SK-N-SH treated with all-trans-retinoic acid at 6 μM for 48 hours (cell line): ENCODE results near the gene PARVG.

ENCODE experiments used
- CREB5 ChIP-seq: fragments of 250-450 bp; sonication (Bioruptor Pico); IDR thresholded peaks from 2 replicates; pipeline ENCODE4 v1.5.1; 2020; ENCODE audit warnings: low read depth, mild to moderate bottlenecking, moderate library complexity
- RARB ChIP-seq: fragments of 250-450 bp; sonication (Bioruptor Pico); IDR thresholded peaks from 2 replicates; pipeline ENCODE4 v1.8.0; 2021; ENCODE audit warnings: mild to moderate bottlenecking, moderate library complexity
- SNAI2 ChIP-seq: fragments of 250-450 bp; sonication (Bioruptor Pico); IDR thresholded peaks from 2 replicates; pipeline ENCODE4 v1.5.0; 2020; ENCODE audit warnings: mild to moderate bottlenecking, moderate library complexity
- TOX ChIP-seq: fragments of 250-450 bp; sonication (Bioruptor Pico); IDR thresholded peaks from 2 replicates; pipeline ENCODE4 v1.8.0; 2021; ENCODE audit warnings: mild to moderate bottlenecking, moderate library complexity, borderline replicate concordance
- ZFP3 ChIP-seq: fragments of 250-450 bp; sonication (Bioruptor Pico); IDR thresholded peaks from 2 replicates; pipeline ENCODE4 v1.5.0; 2020; ENCODE audit warnings: mild to moderate bottlenecking, moderate library complexity
- ZNF70 ChIP-seq: fragments of 450-650 bp; formaldehyde crosslinking; IDR thresholded peaks from 2 replicates; pipeline ENCODE4 v1.5.0; 2020; ENCODE audit warnings: mild to moderate bottlenecking, moderate library complexity
- TF ChIP-seq, protein P1 (sequence below): fragments of 250-450 bp; sonication (Bioruptor Pico); IDR thresholded peaks from 2 replicates; pipeline ENCODE4 v1.8.0; 2021; ENCODE audit warnings: low read depth, mild to moderate bottlenecking, moderate library complexity, borderline replicate concordance

DNA sequence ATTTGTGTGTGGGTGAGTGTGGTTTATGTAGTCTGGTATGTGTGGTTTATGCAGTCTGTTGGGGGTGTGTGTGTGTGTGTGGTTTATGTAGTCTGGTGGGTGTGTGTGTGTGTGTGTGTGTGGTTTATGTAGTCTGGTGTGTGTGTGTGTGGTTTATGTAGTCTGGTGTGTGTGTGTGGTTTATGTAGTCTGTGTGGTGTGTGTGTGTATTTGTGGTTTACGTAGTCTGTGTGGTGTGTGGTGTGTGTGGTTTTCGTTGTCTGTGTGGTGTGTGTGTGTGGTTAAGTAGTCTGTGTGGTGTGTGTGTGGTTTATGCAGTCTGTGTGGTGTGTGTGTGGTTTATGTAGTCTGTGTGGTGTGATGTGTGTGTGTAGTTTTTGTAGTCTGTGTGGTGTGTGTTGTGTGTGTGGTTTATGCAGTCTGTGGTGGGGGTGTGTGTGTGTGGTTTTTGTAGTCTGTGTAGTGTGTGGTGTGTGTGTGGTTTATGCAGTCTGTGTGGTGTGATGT lies 26.2 kb upstream of the PARVG start:
- TF ChIP-seq RARB (no peak), TOX (no peak), CREB5 (CRISPR knock-in tag) (no peak), SNAI2 (CRISPR knock-in tag) (no peak), ZFP3 (CRISPR knock-in tag) (no peak), ZNF70 (CRISPR knock-in tag) (no peak)
- TF ChIP-seq, protein P1, sequence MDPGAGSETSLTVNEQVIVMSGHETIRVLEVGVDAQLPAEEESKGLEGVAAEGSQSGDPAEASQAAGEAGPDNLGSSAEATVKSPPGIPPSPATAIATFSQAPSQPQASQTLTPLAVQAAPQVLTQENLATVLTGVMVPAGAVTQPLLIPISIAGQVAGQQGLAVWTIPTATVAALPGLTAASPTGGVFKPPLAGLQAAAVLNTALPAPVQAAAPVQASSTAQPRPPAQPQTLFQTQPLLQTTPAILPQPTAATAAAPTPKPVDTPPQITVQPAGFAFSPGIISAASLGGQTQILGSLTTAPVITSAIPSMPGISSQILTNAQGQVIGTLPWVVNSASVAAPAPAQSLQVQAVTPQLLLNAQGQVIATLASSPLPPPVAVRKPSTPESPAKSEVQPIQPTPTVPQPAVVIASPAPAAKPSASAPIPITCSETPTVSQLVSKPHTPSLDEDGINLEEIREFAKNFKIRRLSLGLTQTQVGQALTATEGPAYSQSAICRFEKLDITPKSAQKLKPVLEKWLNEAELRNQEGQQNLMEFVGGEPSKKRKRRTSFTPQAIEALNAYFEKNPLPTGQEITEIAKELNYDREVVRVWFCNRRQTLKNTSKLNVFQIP (CRISPR knock-in tag): no peak
